ENCODE results near the gene UTP25. TPM values are rescaled to one million over a fixed set of nuclear protein-coding genes. Genes with fewer than 3 reads are reported as not detected.

The UTP25 gene
- total and polyA plus RNA-seq, 2 experiments from 2014 or later: 3.6 to 8.9 TPM

DNA sequence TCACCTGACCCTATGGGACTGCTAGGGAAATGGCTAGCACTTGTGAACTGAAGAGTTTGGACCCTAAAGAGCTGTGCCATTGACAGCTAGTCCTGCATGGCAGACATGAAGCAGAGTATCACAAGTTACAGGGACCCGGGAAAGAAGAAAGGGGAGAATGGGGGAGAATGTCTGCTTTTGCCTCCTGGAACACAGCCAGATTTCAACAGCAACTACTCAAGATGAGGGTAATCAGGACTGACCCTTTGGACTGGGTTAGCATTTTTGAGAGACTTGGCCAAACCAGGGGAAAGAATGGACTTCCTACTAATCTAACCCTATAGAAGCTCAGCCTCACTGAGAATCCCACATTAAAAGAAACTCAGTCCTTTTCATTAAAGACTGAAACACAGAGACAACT is 8.7 kb upstream of the UTP25 start:
- no peaks in the 10 kb centered on the region for H3K36me3 ChIP-seq (ENCODE audit: insufficient read depth)
- H3K4me1 ChIP-seq (ENCODE audit: insufficient read depth): no peaks in the 10 kb centered on the region
- Mint-ChIP-seq H3K36me3 (ENCODE audit: low read depth) (no peaks in the 10 kb centered on the region), H3K4me3 (no peak overlapping the region), H3K4me1 (peaks cover 7% of the 10 kb centered on the region), H3K27ac (no peak overlapping the region), H3K9me3 (no peaks in the 10 kb centered on the region; the same call in 2 of the 3 replicates), H3K27me3 (ENCODE audit: insufficient read depth, low read depth, poor library complexity) (peaks cover 10% of the 10 kb centered on the region)
- no peak overlapping the region for H3K27ac ChIP-seq (ENCODE audit: low read depth)
- H4K20me1 ChIP-seq (replicated peaks; ENCODE audit: insufficient read depth): no peaks in the 10 kb centered on the region
- H3K79me2 ChIP-seq (replicated peaks; ENCODE audit: insufficient read depth): no peaks in the 10 kb centered on the region
- no peak overlapping the region for H2AFZ ChIP-seq
- ATAC-seq (no peak), DNase-seq (ENCODE audit: low spot score) (no peak)
- no peak overlapping the region for H3K4me2 ChIP-seq
- no peaks in the 10 kb centered on the region for H3K9me2 ChIP-seq (ENCODE audit: insufficient read depth)
- TF ChIP-seq STAT1 (IDR thresholded peaks at IDR 0.05; ENCODE audit: unreplicated experiment) (no peak), EZH2 (IDR thresholded peaks at IDR 0.05; ENCODE audit: low read depth, unreplicated experiment) (no peak), ZNF114 (CRISPR knock-in tag; IDR thresholded peaks at IDR 0.05) (no peak), NANOG (IDR thresholded peaks at IDR 0.05; ENCODE audit: borderline replicate concordance) (no peak), EZH2phosphoT487 (IDR thresholded peaks at IDR 0.05; ENCODE audit: unreplicated experiment) (no peak), ZNF331 (CRISPR knock-in tag; IDR thresholded peaks at IDR 0.05; ENCODE audit: low read depth) (no peak), POLR2AphosphoS5 (IDR thresholded peaks at IDR 0.05; ENCODE audit: low read depth) (no peak), CREB1 (CRISPR knock-in tag; IDR thresholded peaks at IDR 0.05; ENCODE audit: low read depth) (no peak)
- TF ChIP-seq, protein P1, sequence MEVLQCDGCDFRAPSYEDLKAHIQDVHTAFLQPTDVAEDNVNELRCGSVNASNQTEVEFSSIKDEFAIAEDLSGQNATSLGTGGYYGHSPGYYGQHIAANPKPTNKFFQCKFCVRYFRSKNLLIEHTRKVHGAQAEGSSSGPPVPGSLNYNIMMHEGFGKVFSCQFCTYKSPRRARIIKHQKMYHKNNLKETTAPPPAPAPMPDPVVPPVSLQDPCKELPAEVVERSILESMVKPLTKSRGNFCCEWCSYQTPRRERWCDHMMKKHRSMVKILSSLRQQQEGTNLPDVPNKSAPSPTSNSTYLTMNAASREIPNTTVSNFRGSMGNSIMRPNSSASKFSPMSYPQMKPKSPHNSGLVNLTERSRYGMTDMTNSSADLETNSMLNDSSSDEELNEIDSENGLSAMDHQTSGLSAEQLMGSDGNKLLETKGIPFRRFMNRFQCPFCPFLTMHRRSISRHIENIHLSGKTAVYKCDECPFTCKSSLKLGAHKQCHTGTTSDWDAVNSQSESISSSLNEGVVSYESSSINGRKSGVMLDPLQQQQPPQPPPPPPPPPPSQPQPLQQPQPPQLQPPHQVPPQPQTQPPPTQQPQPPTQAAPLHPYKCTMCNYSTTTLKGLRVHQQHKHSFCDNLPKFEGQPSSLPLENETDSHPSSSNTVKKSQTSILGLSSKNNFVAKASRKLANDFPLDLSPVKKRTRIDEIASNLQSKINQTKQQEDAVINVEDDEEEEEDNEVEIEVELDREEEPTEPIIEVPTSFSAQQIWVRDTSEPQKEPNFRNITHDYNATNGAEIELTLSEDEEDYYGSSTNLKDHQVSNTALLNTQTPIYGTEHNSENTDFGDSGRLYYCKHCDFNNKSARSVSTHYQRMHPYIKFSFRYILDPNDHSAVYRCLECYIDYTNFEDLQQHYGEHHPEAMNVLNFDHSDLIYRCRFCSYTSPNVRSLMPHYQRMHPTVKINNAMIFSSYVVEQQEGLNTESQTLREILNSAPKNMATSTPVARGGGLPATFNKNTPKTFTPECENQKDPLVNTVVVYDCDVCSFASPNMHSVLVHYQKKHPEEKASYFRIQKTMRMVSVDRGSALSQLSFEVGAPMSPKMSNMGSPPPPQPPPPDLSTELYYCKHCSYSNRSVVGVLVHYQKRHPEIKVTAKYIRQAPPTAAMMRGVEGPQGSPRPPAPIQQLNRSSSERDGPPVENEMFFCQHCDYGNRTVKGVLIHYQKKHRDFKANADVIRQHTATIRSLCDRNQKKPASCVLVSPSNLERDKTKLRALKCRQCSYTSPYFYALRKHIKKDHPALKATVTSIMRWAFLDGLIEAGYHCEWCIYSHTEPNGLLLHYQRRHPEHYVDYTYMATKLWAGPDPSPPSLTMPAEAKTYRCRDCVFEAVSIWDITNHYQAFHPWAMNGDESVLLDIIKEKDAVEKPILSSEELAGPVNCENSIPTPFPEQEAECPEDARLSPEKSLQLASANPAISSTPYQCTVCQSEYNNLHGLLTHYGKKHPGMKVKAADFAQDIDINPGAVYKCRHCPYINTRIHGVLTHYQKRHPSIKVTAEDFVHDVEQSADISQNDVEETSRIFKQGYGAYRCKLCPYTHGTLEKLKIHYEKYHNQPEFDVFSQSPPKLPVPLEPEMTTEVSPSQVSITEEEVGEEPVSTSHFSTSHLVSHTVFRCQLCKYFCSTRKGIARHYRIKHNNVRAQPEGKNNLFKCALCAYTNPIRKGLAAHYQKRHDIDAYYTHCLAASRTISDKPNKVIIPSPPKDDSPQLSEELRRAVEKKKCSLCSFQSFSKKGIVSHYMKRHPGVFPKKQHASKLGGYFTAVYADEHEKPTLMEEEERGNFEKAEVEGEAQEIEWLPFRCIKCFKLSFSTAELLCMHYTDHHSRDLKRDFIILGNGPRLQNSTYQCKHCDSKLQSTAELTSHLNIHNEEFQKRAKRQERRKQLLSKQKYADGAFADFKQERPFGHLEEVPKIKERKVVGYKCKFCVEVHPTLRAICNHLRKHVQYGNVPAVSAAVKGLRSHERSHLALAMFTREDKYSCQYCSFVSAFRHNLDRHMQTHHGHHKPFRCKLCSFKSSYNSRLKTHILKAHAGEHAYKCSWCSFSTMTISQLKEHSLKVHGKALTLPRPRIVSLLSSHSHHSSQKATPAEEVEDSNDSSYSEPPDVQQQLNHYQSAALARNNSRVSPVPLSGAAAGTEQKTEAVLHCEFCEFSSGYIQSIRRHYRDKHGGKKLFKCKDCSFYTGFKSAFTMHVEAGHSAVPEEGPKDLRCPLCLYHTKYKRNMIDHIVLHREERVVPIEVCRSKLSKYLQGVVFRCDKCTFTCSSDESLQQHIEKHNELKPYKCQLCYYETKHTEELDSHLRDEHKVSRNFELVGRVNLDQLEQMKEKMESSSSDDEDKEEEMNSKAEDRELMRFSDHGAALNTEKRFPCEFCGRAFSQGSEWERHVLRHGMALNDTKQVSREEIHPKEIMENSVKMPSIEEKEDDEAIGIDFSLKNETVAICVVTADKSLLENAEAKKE (CRISPR knock-in tag; IDR thresholded peaks at IDR 0.05): no peak
- TF ChIP-seq, protein P2, sequence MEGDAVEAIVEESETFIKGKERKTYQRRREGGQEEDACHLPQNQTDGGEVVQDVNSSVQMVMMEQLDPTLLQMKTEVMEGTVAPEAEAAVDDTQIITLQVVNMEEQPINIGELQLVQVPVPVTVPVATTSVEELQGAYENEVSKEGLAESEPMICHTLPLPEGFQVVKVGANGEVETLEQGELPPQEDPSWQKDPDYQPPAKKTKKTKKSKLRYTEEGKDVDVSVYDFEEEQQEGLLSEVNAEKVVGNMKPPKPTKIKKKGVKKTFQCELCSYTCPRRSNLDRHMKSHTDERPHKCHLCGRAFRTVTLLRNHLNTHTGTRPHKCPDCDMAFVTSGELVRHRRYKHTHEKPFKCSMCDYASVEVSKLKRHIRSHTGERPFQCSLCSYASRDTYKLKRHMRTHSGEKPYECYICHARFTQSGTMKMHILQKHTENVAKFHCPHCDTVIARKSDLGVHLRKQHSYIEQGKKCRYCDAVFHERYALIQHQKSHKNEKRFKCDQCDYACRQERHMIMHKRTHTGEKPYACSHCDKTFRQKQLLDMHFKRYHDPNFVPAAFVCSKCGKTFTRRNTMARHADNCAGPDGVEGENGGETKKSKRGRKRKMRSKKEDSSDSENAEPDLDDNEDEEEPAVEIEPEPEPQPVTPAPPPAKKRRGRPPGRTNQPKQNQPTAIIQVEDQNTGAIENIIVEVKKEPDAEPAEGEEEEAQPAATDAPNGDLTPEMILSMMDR (conservative IDR thresholded peaks at IDR 0.05; ENCODE audit: low read depth in 2 of 2): no peak
- TF ChIP-seq, protein P3, sequence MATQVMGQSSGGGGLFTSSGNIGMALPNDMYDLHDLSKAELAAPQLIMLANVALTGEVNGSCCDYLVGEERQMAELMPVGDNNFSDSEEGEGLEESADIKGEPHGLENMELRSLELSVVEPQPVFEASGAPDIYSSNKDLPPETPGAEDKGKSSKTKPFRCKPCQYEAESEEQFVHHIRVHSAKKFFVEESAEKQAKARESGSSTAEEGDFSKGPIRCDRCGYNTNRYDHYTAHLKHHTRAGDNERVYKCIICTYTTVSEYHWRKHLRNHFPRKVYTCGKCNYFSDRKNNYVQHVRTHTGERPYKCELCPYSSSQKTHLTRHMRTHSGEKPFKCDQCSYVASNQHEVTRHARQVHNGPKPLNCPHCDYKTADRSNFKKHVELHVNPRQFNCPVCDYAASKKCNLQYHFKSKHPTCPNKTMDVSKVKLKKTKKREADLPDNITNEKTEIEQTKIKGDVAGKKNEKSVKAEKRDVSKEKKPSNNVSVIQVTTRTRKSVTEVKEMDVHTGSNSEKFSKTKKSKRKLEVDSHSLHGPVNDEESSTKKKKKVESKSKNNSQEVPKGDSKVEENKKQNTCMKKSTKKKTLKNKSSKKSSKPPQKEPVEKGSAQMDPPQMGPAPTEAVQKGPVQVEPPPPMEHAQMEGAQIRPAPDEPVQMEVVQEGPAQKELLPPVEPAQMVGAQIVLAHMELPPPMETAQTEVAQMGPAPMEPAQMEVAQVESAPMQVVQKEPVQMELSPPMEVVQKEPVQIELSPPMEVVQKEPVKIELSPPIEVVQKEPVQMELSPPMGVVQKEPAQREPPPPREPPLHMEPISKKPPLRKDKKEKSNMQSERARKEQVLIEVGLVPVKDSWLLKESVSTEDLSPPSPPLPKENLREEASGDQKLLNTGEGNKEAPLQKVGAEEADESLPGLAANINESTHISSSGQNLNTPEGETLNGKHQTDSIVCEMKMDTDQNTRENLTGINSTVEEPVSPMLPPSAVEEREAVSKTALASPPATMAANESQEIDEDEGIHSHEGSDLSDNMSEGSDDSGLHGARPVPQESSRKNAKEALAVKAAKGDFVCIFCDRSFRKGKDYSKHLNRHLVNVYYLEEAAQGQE (IDR thresholded peaks at IDR 0.05; ENCODE audit: unreplicated experiment): no peak
- TF ChIP-seq, protein P4, sequence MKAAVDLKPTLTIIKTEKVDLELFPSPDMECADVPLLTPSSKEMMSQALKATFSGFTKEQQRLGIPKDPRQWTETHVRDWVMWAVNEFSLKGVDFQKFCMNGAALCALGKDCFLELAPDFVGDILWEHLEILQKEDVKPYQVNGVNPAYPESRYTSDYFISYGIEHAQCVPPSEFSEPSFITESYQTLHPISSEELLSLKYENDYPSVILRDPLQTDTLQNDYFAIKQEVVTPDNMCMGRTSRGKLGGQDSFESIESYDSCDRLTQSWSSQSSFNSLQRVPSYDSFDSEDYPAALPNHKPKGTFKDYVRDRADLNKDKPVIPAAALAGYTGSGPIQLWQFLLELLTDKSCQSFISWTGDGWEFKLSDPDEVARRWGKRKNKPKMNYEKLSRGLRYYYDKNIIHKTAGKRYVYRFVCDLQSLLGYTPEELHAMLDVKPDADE (IDR thresholded peaks at IDR 0.05): no peak
- no peaks in the 10 kb centered on the region for H3K27me3 ChIP-seq (ENCODE audit: insufficient read depth)
- no peaks in the 10 kb centered on the region for H3F3A ChIP-seq (replicated peaks; ENCODE audit: low read depth)
- H3K4me3 ChIP-seq: no peak overlapping the region
